A549 treated with dexamethasone at 1 μM for 4 hours (cell line): ENCODE measurements around the gene CRLF2. TPM values are rescaled to one million over a fixed set of nuclear protein-coding genes. Genes with fewer than 3 reads are reported as not detected.

Source experiments
- total RNA-seq: library from RNA; stranded (reverse); fragments of 200-300 nt; extraction: Qiagen RNA extraction; gene quantifications from 5 replicates; pipeline ENCODE4 v1.2.3, GENCODE V29; 2022

Gene CRLF2, protein sequence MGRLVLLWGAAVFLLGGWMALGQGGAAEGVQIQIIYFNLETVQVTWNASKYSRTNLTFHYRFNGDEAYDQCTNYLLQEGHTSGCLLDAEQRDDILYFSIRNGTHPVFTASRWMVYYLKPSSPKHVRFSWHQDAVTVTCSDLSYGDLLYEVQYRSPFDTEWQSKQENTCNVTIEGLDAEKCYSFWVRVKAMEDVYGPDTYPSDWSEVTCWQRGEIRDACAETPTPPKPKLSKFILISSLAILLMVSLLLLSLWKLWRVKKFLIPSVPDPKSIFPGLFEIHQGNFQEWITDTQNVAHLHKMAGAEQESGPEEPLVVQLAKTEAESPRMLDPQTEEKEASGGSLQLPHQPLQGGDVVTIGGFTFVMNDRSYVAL
- 0.66 to 1.1 TPM (median 0.87 TPM) in 5 replicates for total RNA-seq

DNA sequence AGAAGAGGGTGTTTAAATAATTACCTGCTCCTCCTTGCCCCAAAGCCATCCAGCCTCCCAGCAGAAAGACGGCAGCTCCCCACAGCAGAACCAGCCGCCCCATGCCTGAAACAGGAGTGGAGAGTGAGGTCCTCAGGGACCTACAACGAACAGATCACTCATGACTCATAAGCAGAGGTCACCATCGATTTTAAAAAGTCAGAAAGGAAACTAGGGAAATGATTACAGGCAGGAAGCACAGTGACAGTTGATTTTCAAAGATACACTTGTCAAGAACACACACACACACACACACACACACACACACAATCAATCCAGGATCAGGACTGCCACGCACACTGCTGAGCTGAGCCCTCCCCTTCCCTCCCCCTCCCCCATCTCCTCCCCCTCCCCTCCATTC lies at the start of gene CRLF2:
TSS of gene CRLF2 (minus strand) at position 118 of the 400 bp plus-strand sequence. CDS start at position 103, 15 bp downstream.

Other genes starting within 250 kb of the CRLF2 start
- 2.1 to 4.8 TPM (median 2.9 TPM) in 5 replicates for gene CSF2RA, start 56.2 kb upstream of the CRLF2 start, total RNA-seq
- gene IL3RA, start 124.1 kb upstream of the CRLF2 start, total RNA-seq: 0.09 to 0.44 TPM (median 0.20 TPM) in 5 replicates
- 410 to 487 TPM (median 451 TPM) in 5 replicates for gene SLC25A6, start 179.5 kb upstream of the CRLF2 start, total RNA-seq
- gene ASMTL, start 240.3 kb upstream of the CRLF2 start, total RNA-seq: 17.7 to 19.5 TPM (median 18.5 TPM) in 5 replicates